AG08395 (cell line): ENCODE results near the gene WFDC10B.
"Not testable (repeated sequence)": the region's sequence is repeated elsewhere in the genome, so short reads cannot be mapped to it uniquely, and the experiment has no call there.

Experiments used
- DNase-seq: peaks from one replicate; pipeline ENCODE4 v3.0.0; 2012; ENCODE audit warnings: mixed read lengths, low spot score

Gene WFDC10B

DNA sequence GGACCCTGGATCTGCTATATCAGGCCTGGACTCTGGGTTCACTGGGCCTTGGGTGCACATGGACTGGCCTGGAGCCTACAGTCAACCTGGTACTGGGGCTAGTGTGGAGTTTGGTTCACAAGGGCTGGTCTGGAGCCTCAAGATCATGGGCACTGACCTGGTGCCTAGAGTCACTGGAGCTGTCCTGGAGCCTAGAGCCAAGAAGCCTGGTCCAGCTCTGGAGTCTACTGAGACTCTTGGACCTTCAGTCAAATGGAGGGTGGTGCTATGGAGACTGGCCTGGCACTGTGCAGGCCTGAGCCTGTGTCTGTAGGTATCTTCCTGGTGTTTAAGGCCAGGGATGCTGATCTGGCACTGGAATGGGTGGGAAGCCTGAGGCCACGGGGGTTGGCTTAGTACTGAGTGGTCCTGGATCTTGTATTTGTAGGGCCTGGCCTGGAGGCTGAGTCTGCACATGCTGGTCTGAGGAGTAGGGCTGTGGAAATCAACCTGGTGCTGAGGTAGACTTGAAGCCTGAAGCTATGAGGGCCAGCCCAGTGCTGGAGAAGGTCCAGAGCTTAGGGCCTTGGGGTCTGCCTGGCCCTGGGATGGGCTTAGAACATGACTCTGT lies 57.3 kb downstream of the WFDC10B start:
- no peak for DNase-seq

DNA sequence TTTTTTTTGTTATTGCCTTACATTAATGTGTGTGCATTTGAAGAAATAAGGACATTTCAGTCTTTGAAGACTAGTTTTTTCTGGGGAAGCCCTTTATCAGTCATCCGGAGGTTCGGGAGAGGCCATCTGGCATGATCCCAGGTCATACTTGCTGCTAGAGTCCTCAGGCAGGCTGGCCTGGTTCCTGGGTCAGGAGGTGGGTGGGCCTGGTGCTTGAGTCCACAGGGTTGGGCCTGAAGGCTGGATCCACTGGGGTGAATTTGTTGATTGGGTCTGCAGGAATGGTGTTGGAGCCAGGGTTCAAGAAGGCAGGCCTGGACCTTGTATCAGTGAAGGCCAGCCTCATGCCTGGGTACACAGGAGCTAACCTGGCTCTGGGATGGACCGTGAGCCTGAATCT lies 57.9 kb downstream of the WFDC10B start:
- no peak for DNase-seq

DNA sequence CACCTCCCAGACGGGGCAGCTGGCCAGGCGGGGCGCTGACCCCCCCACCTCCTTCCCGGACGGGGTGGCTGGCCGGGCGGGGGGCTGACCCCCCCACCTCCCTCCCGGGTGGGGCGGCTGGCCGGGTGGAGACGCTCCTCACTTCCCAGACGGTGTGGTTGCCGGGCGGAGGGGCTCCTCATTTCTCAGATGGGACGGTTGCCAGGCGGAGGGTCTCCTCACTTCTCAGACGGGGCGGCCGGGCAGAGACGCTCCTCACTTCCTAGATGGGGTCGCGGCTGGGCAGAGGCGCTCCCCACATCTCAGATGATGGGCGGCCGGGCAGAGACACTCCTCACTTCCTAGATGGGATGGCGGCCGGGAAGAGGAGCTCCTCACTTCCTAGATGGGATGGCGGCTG lies 59.0 kb downstream of the WFDC10B start:
- DNase-seq, result not testable (repeated sequence)

DNA sequence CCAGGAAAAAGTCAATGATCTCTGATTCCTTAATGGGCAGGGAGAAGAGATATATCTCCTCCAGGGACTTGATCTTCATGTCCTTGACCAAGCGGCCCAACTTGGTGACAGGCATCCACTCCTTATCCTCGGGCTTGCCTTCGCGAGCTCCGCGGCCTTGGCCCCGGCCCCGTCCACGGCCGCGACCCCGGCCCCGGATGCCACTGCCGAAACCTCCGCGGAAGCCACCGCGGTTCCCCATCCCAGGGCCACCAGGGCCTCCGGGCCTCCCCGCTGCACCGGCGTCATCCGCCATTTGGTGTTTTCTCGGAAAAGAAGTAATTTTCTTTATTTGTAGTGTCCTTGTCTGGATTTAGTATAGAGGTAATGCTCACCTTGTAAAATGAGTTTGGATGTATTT lies 63.7 kb downstream of the WFDC10B start:
- not testable (repeated sequence) for DNase-seq

DNA sequence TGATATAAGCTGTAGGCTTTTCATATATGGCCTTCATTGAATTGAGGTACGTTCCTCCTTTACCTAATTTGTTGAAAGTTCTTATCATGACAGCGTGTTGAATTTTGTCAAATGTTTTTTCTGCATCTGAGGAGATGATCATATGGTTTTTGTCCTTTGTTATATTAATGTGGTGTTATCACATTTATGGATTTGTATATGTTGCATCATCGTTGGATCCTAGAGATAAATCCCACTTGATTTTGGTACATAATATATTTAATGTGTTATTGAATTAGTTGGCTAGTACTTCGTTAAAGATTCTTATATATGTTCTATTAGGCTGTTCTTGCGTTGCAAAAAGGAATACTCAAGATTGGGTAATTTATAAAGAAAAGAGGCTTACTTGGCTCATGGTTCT lies 65.1 kb downstream of the WFDC10B start:
- no peak for DNase-seq

DNA sequence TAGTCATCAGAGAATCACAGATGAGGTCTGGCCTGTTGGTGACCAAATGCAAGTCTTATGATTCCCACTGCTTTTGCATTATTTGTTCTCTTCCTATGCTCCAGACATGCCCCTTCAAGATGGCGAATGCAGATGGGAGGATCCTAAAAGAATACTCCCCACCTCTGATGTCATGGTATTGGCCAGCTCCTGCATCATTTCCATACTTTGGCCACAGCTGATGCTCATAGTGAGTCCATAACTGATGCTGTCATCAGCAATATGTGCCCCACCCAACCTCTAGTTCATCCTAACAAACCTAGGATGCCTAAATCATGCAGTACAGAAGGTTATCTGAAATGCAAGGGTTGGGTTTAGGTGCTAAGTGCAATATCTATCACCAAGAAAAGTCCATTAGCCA lies 68.3 kb downstream of the WFDC10B start:
- no peak for DNase-seq
